GM12873 (cell line): ENCODE results near the gene LGI1.

Experiments used
- TF ChIP-seq, protein P1 (sequence below): IDR thresholded peaks from 2 replicates; pipeline ENCODE4 v1.5.1; 2012; ENCODE audit warnings: low read depth, mild to moderate bottlenecking, moderate library complexity, low read length, control low read depth; ENCODE audit not compliant: insufficient read depth; ENCODE audit errors: missing control alignments

Gene LGI1

DNA sequence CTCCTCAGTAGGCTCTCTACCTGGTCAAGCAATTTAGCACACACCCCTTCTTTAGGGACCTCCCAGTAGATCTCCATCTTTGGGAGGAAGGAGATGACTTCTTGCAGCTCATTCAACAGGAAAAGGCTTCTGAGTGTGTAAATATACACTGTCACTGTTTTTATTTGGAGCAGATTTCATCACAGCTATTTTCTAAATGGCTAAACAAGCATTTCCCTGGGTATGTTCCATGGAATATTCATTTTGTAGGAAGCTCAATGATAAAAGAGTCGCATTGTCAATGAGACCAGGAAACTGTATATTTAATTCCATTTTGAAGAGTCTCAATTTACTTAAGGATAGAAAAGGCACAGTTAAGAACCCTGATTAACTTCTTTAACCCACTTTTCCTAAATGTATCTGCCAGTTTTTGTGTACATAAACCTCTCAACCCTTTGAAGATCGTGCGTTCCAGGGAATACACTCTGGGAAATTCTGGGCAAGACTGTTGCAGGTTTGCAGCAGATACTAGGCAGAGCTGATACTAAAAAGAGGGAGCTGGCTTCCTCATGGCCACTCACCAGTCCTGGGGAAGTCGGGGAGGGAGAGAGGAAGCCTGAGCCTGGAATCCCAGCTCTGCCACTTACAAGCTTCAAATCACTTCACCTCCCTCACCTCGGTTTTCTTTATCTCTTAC lies 10.1 kb downstream of the LGI1 start:
- TF ChIP-seq, protein P1, sequence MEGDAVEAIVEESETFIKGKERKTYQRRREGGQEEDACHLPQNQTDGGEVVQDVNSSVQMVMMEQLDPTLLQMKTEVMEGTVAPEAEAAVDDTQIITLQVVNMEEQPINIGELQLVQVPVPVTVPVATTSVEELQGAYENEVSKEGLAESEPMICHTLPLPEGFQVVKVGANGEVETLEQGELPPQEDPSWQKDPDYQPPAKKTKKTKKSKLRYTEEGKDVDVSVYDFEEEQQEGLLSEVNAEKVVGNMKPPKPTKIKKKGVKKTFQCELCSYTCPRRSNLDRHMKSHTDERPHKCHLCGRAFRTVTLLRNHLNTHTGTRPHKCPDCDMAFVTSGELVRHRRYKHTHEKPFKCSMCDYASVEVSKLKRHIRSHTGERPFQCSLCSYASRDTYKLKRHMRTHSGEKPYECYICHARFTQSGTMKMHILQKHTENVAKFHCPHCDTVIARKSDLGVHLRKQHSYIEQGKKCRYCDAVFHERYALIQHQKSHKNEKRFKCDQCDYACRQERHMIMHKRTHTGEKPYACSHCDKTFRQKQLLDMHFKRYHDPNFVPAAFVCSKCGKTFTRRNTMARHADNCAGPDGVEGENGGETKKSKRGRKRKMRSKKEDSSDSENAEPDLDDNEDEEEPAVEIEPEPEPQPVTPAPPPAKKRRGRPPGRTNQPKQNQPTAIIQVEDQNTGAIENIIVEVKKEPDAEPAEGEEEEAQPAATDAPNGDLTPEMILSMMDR = no peak

DNA sequence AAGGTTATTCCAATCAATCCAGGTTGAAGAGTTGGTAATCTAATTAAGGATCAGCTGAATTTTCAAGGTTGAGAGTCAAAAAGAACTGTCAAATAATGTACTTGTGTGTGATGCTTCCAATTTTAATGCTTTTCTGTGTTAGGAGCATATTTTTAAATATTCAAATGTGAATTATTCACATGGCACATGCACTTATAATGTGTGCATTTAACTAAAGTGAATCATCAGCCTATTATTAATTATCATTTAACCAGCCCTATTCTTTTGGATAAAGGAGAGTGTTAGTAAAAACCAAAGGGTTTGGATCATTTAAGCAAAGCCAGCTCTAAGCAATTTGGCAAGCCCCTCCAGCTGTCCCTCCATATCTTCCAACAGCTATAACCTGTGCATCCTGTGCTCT lies 11.2 kb downstream of the LGI1 start:
- TF ChIP-seq, protein P1 = no peak

DNA sequence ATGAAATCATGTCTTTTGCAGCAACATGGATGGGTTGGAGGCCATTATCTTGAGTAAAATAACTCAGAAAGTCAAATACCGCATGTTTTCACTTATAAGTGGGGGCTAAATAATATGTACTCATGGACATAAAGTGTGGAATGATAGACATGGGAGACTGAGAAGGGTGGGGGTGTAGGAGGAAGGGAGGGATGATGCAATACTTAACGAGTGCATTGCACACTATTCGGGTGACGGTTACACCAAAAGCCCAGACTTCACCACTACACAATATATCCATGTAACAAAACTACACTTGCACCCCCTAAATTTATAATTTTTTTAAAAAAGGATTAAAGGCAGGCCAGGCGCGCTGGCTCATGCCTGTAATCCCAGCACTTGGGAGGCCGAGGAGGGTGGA lies 13.6 kb downstream of the LGI1 start:
- TF ChIP-seq, protein P1 = no peak

DNA sequence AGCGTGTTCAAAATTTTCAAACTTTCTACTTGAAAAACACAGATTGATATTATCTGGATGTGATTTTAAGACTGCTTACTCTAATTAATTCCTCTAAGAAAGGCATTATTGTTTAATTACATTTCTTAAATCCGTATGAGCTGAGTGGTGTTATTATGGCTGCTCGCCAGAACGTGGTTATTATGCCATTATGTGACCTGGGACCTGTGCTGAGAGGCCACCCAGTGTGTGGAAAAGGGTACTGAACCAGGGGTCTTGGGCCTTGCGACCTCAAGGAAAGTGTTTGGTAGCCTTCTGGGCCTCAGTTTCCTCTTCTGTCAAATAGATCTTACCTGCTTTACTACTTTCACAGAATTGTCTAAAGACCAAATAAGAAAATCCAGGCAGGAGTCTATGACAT lies 15.4 kb downstream of the LGI1 start:
- TF ChIP-seq, protein P1 = no peak

DNA sequence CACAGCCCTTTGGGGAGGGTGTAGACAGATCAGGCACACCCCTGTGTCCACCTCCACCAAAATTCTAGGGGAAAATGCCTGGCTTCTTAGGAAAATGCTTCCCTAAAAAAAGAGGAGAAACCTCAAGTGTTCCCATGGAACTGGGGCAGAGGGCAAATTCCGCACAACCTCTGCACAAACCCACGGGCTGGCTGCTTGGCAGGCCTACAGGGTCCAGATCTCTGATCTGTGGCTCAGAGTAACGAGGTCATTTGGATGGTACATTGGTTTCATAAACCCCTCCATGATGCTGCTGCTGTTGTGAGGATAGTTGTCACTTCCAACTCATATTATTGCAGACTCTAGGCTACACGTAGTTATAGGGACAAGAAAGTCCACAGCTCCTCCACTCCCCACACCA lies 16.0 kb downstream of the LGI1 start:
- TF ChIP-seq, protein P1 = no peak

DNA sequence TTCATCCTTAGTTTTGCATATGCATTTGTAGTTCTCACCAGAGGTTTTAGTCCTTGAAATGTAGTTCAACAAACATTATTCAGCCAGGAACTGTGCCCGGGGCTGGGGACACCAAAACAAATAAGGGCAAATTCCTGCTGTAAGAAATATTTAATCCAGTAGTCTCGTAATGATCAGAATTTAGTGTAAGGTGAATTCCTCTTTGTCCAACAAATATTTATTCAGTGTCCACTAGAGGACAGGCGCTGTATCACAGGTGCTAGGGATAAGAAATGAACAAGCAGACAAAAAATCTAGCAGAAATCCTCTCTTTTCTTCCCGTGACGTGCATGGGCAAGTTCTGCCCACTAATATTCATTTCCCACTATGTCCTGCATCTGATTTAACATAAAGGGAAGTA lies 17.6 kb downstream of the LGI1 start:
- TF ChIP-seq, protein P1 = no peak

DNA sequence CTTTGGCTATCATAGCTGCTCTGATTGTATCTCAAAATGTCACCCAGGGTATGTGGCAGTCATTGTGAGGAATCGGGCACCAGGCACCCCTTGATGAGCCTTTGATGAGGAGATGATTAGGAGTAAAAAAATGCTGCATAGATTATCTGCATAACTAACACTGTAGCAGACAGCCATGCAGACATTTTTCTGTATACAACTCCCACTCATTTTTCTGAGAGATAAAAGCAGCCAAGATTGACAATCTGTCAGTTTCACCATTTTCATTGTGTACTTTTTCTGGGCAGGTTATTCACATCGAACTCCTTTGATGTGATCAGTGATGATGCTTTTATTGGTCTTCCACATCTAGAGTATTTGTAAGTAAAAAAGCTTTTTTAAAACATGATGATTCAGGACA lies 19.4 kb downstream of the LGI1 start:
- TF ChIP-seq, protein P1 = no peak
